Activated CD8-positive, alpha-beta memory T cell treated with anti-CD3 and anti-CD28 coated beads for 36 hours (primary cell): ENCODE measurements around the gene LGALS1. TPM values are rescaled to one million over a fixed set of nuclear protein-coding genes. Genes with fewer than 3 reads are reported as not detected.

ENCODE experiments used
- CTCF ChIA-PET: fragments of 350-600 bp; sonication (Branson Sonifier 250); formaldehyde crosslinking; loops from one replicate; lab custom pipeline; 2021; ENCODE audit warnings: antibody characterized with exemption; lab: Charles Lee
- POLR2A ChIA-PET: fragments of 350-600 bp; sonication (Branson Sonifier 250); formaldehyde crosslinking; loops from one replicate; lab custom pipeline; 2021; ENCODE audit warnings: antibody characterized with exemption; lab: Charles Lee
- total RNA-seq, 2 experiments: library from RNA; stranded (reverse); gene quantifications; one replicate each; pipeline ENCODE4 v1.2.3, GENCODE V29; 2021

The LGALS1 gene
- total RNA-seq, 2 experiments from 2014 or later, result 278 to 297 TPM

- ChIA-PET POLR2A (interaction anchor here (0.6 to 4.2 kb wide), 3 partner anchors 14 to 203 kb away, joined by 4 to 23 read pairs (median 17); partner anchors contain the start of gene LGALS1), CTCF (interaction anchor here (4.8 kb wide), 1 partner anchor 12 kb away, joined by 36 read pairs; no protein-coding TSS in a partner anchor)
Measured at GRCh38 chr22:37656583-37656982, 18.9 kb upstream of the LGALS1 start.

GRCh38 chr22:37657590-37658132 is 17.8 kb upstream of the LGALS1 start:
- CTCF ChIA-PET, result interaction anchor here (0.7 to 4.8 kb wide), 16 partner anchors 9 to 150 kb away, joined by 3 to 36 read pairs (median 4); partner anchors contain the start of genes GCAT, LGALS1 and SH3BP1
- POLR2A ChIA-PET, result interaction anchor here (0.6 to 4.2 kb wide), 11 partner anchors 12 to 50 kb away, joined by 3 to 23 read pairs (median 7); partner anchors contain the start of gene LGALS1

GRCh38 chr22:37658133-37659065 is 17.0 kb upstream of the LGALS1 start, which contains the start of gene PDXP:
TSS of gene PDXP (plus strand) at chr22:37658723. CDS start at chr22:37658783, 60 bp downstream.
- POLR2A ChIA-PET, result interaction anchor here (0.6 to 4.2 kb wide), 10 partner anchors 11 to 181 kb away, joined by 3 to 23 read pairs (median 4); partner anchors contain the start of gene LGALS1
- CTCF ChIA-PET, result interaction anchor here (0.7 to 4.8 kb wide), 16 partner anchors 8 to 149 kb away, joined by 3 to 36 read pairs (median 4); partner anchors contain the start of genes GCAT, LGALS1 and SH3BP1

- ChIA-PET CTCF (interaction anchor here (0.7 to 4.8 kb wide), 9 partner anchors 10 to 127 kb away, joined by 3 to 36 read pairs (median 4); partner anchors contain the start of genes LGALS1 and SH3BP1), POLR2A (interaction anchor here (1.2 to 4.2 kb wide), 4 partner anchors 16 to 26 kb away, joined by 4 to 23 read pairs (median 8); partner anchors contain the start of gene LGALS1)
Measured at GRCh38 chr22:37659066-37659896, 16.2 kb upstream of the LGALS1 start.

GRCh38 chr22:37659897-37660708 is 15.3 kb upstream of the LGALS1 start:
- CTCF ChIA-PET, result interaction anchor here (0.7 to 4.8 kb wide), 6 partner anchors 15 to 26 kb away, joined by 4 to 36 read pairs (median 8); partner anchors contain the start of gene LGALS1
- POLR2A ChIA-PET, result interaction anchor here (1.6 to 4.2 kb wide), 2 partner anchors 16 to 26 kb away, joined by 6 to 23 read pairs; partner anchors contain the start of genes LGALS1 and NOL12

- ChIA-PET CTCF (interaction anchor here (0.9 to 5.4 kb wide), 7 partner anchors 15 to 35 kb away, joined by 3 to 36 read pairs (median 5); partner anchors contain the start of gene LGALS1), POLR2A (interaction anchor here (1.2 to 4.2 kb wide), 3 partner anchors 15 to 26 kb away, joined by 3 to 23 read pairs (median 6); partner anchors contain the start of genes LGALS1 and NOL12)
Measured at GRCh38 chr22:37660709-37661045, 14.8 kb upstream of the LGALS1 start.

- ChIA-PET POLR2A (interaction anchor here (0.9 to 1.6 kb wide), 4 partner anchors 14 to 28 kb away, joined by 3 to 6 read pairs (median 4); partner anchors contain the start of genes LGALS1 and NOL12), CTCF (interaction anchor here (0.5 to 5.4 kb wide), 8 partner anchors 14 to 156 kb away, joined by 3 to 35 read pairs (median 4); partner anchors contain the start of gene LGALS1)
Measured at GRCh38 chr22:37661160-37661924, 14.1 kb upstream of the LGALS1 start.

GRCh38 chr22:37662039-37662438 is 13.4 kb upstream of the LGALS1 start:
- POLR2A ChIA-PET, result interaction anchor here (0.9 to 1.6 kb wide), 3 partner anchors 15 to 29 kb away, joined by 3 to 6 read pairs (median 4); partner anchors contain the start of gene NOL12
- CTCF ChIA-PET, result interaction anchor here (0.7 to 5.4 kb wide), 4 partner anchors 13 to 157 kb away, joined by 3 to 35 read pairs (median 14); partner anchors contain the start of gene LGALS1

- ChIA-PET POLR2A (interaction anchor here (0.6 to 1.4 kb wide), 2 partner anchors 14 to 15 kb away, joined by 4 read pairs; no protein-coding TSS in a partner anchor), CTCF (interaction anchor here (0.8 to 5.4 kb wide), 4 partner anchors 9 to 21 kb away, joined by 3 to 35 read pairs (median 14); partner anchors contain the start of gene LGALS1)
Measured at GRCh38 chr22:37663521-37664140, 11.8 kb upstream of the LGALS1 start.

- ChIA-PET CTCF (interaction anchor here (0.6 to 5.4 kb wide), 3 partner anchors 8 to 255 kb away, joined by 3 to 35 read pairs (median 3); no protein-coding TSS in a partner anchor), POLR2A (interaction anchor here (0.6 to 1.4 kb wide), 2 partner anchors 13 to 16 kb away, joined by 4 read pairs; no protein-coding TSS in a partner anchor)
Measured at GRCh38 chr22:37664249-37665101, 11.0 kb upstream of the LGALS1 start.

GRCh38 chr22:37665487-37665886 is 9.9 kb upstream of the LGALS1 start:
- CTCF ChIA-PET, result interaction anchor here (0.6 to 5.4 kb wide), 2 partner anchors 23 to 213 kb away, joined by 4 to 35 read pairs; no protein-coding TSS in a partner anchor
- POLR2A ChIA-PET, result no interaction called here

- POLR2A ChIA-PET, result interaction anchor here (0.7 to 0.9 kb wide), 4 partner anchors 11 to 43 kb away, joined by 3 to 5 read pairs (median 4); partner anchors contain the start of gene PDXP
- CTCF ChIA-PET, result interaction anchor here (0.7 to 21.6 kb wide), 3 partner anchors 12 to 648 kb away, joined by 3 to 239 read pairs (median 25); partner anchors contain the start of gene SH3BP1
Measured at GRCh38 chr22:37669586-37669985, 5.8 kb upstream of the LGALS1 start.

GRCh38 chr22:37672206-37672919 is 3.1 kb upstream of the LGALS1 start:
- ChIA-PET POLR2A (interaction anchor here (1.6 kb wide), 1 partner anchor 29 kb away, joined by 3 read pairs; no protein-coding TSS in a partner anchor), CTCF (interaction anchor here (0.9 to 21.6 kb wide), 4 partner anchors 8 to 32 kb away, joined by 3 to 239 read pairs (median 14); partner anchors contain the start of genes PDXP and SH3BP1)
